ENCODE measurements around the gene TMEM156. TPM values are rescaled to one million over a fixed set of nuclear protein-coding genes. Genes with fewer than 3 reads are reported as not detected.
"Not testable (repeated sequence)": the region's sequence is repeated elsewhere in the genome, so short reads cannot be mapped to it uniquely, and the experiment has no call there.

The TMEM156 gene
- total RNA-seq, 4 donors from 2014 or later: 0.70 to 14.9 (median 0.94) TPM; not detected in 1

DNA sequence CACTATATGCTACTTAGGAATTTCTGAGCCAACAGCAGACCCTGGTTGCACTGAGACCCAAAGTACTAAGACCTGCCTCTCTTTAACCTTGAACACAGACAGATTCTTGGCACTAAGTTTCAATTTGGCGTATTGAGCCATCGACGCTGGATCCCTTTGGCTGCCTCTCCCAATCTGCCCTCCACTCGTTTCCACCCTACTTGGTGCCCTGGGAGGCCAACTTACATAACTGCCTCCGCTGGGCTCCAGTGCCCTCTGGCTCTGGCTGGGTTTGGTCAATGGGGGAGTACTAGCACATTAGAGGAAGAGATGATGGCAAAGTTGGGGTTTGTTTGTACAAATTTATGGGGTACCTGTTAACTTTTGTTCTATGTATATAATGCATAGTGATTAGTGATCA, 63.5 kb downstream of the TMEM156 start:
- H3K4me3 ChIP-seq: no peak overlapping the region
- no peak for DNase-seq
- TF ChIP-seq, protein P1, sequence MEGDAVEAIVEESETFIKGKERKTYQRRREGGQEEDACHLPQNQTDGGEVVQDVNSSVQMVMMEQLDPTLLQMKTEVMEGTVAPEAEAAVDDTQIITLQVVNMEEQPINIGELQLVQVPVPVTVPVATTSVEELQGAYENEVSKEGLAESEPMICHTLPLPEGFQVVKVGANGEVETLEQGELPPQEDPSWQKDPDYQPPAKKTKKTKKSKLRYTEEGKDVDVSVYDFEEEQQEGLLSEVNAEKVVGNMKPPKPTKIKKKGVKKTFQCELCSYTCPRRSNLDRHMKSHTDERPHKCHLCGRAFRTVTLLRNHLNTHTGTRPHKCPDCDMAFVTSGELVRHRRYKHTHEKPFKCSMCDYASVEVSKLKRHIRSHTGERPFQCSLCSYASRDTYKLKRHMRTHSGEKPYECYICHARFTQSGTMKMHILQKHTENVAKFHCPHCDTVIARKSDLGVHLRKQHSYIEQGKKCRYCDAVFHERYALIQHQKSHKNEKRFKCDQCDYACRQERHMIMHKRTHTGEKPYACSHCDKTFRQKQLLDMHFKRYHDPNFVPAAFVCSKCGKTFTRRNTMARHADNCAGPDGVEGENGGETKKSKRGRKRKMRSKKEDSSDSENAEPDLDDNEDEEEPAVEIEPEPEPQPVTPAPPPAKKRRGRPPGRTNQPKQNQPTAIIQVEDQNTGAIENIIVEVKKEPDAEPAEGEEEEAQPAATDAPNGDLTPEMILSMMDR (IDR thresholded peaks at IDR 0.05): no peak
- no peak for TF ChIP-seq POLR2A (IDR thresholded peaks at IDR 0.05)
- H3K27me3 ChIP-seq: no peaks in the 10 kb centered on the region
- H3K27ac ChIP-seq: no peak overlapping the region
- no peaks in the 10 kb centered on the region for H3K36me3 ChIP-seq
- H3K4me1 ChIP-seq: no peaks in the 10 kb centered on the region
- no peaks in the 10 kb centered on the region for H3K9me3 ChIP-seq

GRCh38 chr4:38967260-38968095, 64.7 kb downstream of the TMEM156 start:
- no peak for DNase-seq
- H3K9me3 ChIP-seq: no peaks in the 10 kb centered on the region
- H3K36me3 ChIP-seq: no peaks in the 10 kb centered on the region
- no peaks in the 10 kb centered on the region for H3K27me3 ChIP-seq
- no peak overlapping the region for H3K4me3 ChIP-seq
- TF ChIP-seq POLR2A (IDR thresholded peaks at IDR 0.05): no peak
- TF ChIP-seq, protein P1 (IDR thresholded peaks at IDR 0.05): no peak
- no peaks in the 10 kb centered on the region for H3K4me1 ChIP-seq
- H3K27ac ChIP-seq: peak overlapping the region in 1 of 4 donors; percentile 37

- H3K27ac ChIP-seq: no peak overlapping the region
- H3K36me3 ChIP-seq: no peaks in the 10 kb centered on the region
- TF ChIP-seq, protein P1 (IDR thresholded peaks at IDR 0.05): no peak
- no peak for TF ChIP-seq POLR2A (IDR thresholded peaks at IDR 0.05)
- no peak overlapping the region for H3K4me3 ChIP-seq
- no peak for DNase-seq
- no peaks in the 10 kb centered on the region for H3K9me3 ChIP-seq
- no peaks in the 10 kb centered on the region for H3K4me1 ChIP-seq
- no peaks in the 10 kb centered on the region for H3K27me3 ChIP-seq
Observed at GRCh38 chr4:38965866-38966265, 66.3 kb downstream of the TMEM156 start.

DNA sequence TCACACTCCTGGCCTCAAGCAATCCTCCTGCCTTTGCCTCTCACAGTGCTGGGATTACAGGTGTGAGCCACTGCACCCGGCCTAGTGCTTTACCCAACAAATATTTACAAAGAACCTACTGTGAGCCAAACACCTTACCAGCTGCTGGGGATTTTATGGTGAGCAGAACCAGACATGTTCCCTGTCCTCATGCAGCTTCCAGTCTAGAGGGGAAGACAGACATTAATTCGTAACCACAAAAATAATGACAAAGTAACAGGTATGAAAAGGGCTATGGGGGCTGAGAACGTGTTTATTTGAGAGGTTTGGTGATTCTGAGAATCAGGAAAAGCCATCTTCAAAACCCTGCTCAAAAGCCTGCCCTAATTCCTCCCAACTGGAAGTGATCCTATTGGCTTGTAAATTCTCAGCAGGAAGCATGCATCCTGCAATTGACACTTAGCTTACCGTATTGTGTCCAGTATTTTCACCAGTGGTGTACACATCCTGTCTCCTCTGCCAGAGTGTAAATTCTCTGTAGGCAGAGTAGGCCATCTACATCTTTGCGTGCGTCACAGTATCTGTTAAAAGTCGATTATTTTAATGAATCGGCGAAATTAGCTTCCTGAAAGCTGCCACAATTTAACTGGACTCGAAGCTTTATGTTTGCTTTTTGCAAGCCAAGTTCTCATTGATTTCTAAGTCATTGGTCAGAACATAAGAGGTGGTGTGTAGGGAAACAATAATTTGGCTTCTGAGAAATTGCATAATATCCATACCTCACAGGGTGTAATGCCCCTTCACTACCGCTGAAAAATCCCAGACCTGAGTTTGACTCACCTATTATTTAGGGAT, 67.0 kb downstream of the TMEM156 start:
- TF ChIP-seq, protein P1 (IDR thresholded peaks at IDR 0.05): no peak
- no peak for TF ChIP-seq POLR2A (IDR thresholded peaks at IDR 0.05)

DNA sequence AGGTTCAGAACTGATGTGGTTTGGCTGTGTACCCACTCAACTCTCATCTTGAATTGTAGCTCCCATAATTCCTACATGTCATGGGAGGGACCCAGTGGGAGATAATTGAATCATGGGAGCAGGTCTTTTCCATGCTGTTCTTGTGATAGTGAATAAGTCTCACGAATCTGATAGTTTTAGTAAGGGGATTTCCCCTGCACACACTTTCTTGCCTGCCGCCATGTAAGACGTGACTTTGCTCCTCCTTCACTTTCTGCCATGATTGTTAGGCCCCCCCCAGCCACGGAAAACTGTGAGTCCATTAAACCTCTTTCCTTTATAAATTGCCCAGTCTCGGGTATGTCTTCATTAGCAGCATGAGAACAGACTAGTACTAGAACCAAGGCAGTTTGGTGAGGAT, 73.0 kb downstream of the TMEM156 start:
- H3K4me3 ChIP-seq, DNase-seq, H3K36me3 ChIP-seq, H3K9me3 ChIP-seq, H3K27me3 ChIP-seq, H3K27ac ChIP-seq, H3K4me1 ChIP-seq: not testable (repeated sequence)

More for the DNA sequence above, 67.0 kb downstream of the TMEM156 start:
- no peaks in the 10 kb centered on the region for H3K27me3 ChIP-seq
- no peak overlapping the region for H3K4me3 ChIP-seq
- no peaks in the 10 kb centered on the region for H3K9me3 ChIP-seq
- H3K4me1 ChIP-seq: no peaks in the 10 kb centered on the region
- H3K36me3 ChIP-seq: no peaks in the 10 kb centered on the region
- DNase-seq: no peak
- no peak overlapping the region for H3K27ac ChIP-seq

Data from Peyer's patch (tissue), 4 donors.